GM12878 (cell line): ENCODE measurements around the gene KIAA1586. TPM values are rescaled to one million over a fixed set of nuclear protein-coding genes. Genes with fewer than 3 reads are reported as not detected.

Experiments
- ATAC-seq: fragments of 200-7000 bp; cut with Tn5 transposase; 3 replicates; pipeline ENCODE4 v1.9.1; 2020; ENCODE audit warnings: mild to moderate bottlenecking, moderate library complexity
- BruUV-seq: library from RNA; stranded (reverse); fragments of 400-500 nt; replicated peaks from 2 replicates; lab custom pipeline; 2021; lab: Mats Ljungman, UMichigan
- CTCF ChIA-PET: fragments of 300-600 bp; sonication (Branson Sonifier 250); formaldehyde crosslinking; extraction: SDS; loops from one replicate; lab custom pipeline; 2021; ENCODE audit warnings: inconsistent platforms; lab: Yijun Ruan, JAX
- POLR2A ChIA-PET: fragments of 350-600 bp; formaldehyde crosslinking; extraction: SDS; loops from one replicate; lab custom pipeline; 2021; ENCODE audit warnings: inconsistent platforms; lab: Charles Lee
- RAD21 ChIA-PET: fragments of 300-600 bp; sonication (Branson Sonifier 250); formaldehyde crosslinking; loops from one replicate; lab custom pipeline; 2023; ENCODE audit warnings: antibody characterized with exemption; ENCODE audit not compliant: unreplicated experiment; lab: Charles Lee
- SMC1A ChIA-PET: fragments of 300-600 bp; sonication (Branson Sonifier 250); formaldehyde crosslinking; loops from one replicate; lab custom pipeline; 2023; ENCODE audit not compliant: unreplicated experiment, uncharacterized antibody; lab: Charles Lee
- DNase-seq: peaks from one replicate; pipeline ENCODE4 v3.0.0-alpha.2; 2011; ENCODE audit warnings: low read depth, low spot score
- FAIRE-seq: peaks from 3 replicates; lab custom pipeline; 2011; peaks lifted over from hg19 to GRCh38; lab: Jason Lieb, UNC
- H2AFZ ChIP-seq: 2 replicates; pipeline ENCODE4 v1.6.0; 2011; ENCODE audit warnings: low read depth, low read length, control low read depth; ENCODE audit not compliant: control insufficient read depth
- H3K27ac ChIP-seq: 2 replicates; pipeline ENCODE4 v1.5.1; 2011; ENCODE audit warnings: control low read depth; ENCODE audit not compliant: control insufficient read depth, insufficient read depth
- H3K27me3 ChIP-seq, 2 experiments: replicated peaks in 1 of 2; 2 replicates each; pipeline versions ENCODE4 v1.6.0 to v1.6.1; 2011; ENCODE audit warnings: low read length in 1 of 2; ENCODE audit not compliant: control insufficient read depth in 2 of 2, insufficient read depth in 2 of 2
- H3K36me3 ChIP-seq, 2 experiments: 2 replicates each; pipeline ENCODE4 v1.5.1; 2011; ENCODE audit warnings: low read length in 1 of 2; ENCODE audit not compliant: control insufficient read depth in 2 of 2, insufficient read depth in 2 of 2
- H3K4me1 ChIP-seq: 2 replicates; pipeline ENCODE4 v1.6.1; 2011; ENCODE audit warnings: mild to moderate bottlenecking, low read length, moderate library complexity, mixed read lengths; ENCODE audit not compliant: control insufficient read depth, insufficient read depth
- H3K4me2 ChIP-seq: 2 replicates; pipeline ENCODE4 v1.6.0; 2011; ENCODE audit warnings: control low read depth; ENCODE audit not compliant: control insufficient read depth, insufficient read depth
- H3K4me3 ChIP-seq: fragments of 200-600 bp; sonication (generic); 2 replicates; pipeline ENCODE4 v1.5.1; 2016
- H3K79me2 ChIP-seq: 2 replicates; pipeline ENCODE4 v1.6.0; 2011; ENCODE audit warnings: low read length; ENCODE audit not compliant: control insufficient read depth, insufficient read depth
- H3K9ac ChIP-seq: 2 replicates; pipeline ENCODE4 v1.8.0; 2011; ENCODE audit warnings: low read length, control low read depth, mixed read lengths; ENCODE audit not compliant: control insufficient read depth, insufficient read depth
- H3K9me3 ChIP-seq: replicated peaks from 3 replicates; pipeline ENCODE4 v1.5.1; 2011; ENCODE audit warnings: mild to moderate bottlenecking, low read length; ENCODE audit not compliant: control insufficient read depth, insufficient read depth
- H4K20me1 ChIP-seq: 2 replicates; pipeline ENCODE4 v1.6.0; 2011; ENCODE audit not compliant: control insufficient read depth, insufficient read depth
- ASH2L ChIP-seq: fragments of 300-600, 200-600 bp; sonication (generic); IDR thresholded peaks from 2 replicates; pipeline ENCODE4 v1.6.1; 2017; ENCODE audit warnings: low read depth, mild to moderate bottlenecking, borderline replicate concordance
- BHLHE40 ChIP-seq, 2 experiments: fragments of 450-650 bp in 1 of 2; IDR thresholded peaks; 2 replicates each; pipeline ENCODE4 v1.6.1; 2011 to 2017; ENCODE audit warnings: low read depth in 2 of 2, borderline replicate concordance in 1 of 2, improper control_type of control experiment in 1 of 2, low read length in 1 of 2, mild to moderate bottlenecking in 1 of 2
- CBFB ChIP-seq: IDR thresholded peaks from 2 replicates; pipeline ENCODE4 v1.6.1; 2016; ENCODE audit warnings: antibody characterized with exemption, low read depth
- CHD1 ChIP-seq: IDR thresholded peaks from 2 replicates; pipeline ENCODE4 v1.6.1; 2012; ENCODE audit warnings: low read depth, low read length, improper control_type of control experiment
- FOS ChIP-seq: IDR thresholded peaks from 3 replicates; pipeline ENCODE4 v1.6.1; 2011; ENCODE audit warnings: borderline replicate concordance; ENCODE audit not compliant: insufficient read length; ENCODE audit errors: extremely low read depth
- GABPA ChIP-seq: IDR thresholded peaks from 2 replicates; pipeline ENCODE4 v1.6.1; 2014; ENCODE audit warnings: antibody characterized with exemption, low read depth, mild to moderate bottlenecking, inconsistent platforms
- IRF4 ChIP-seq: IDR thresholded peaks from 2 replicates; pipeline ENCODE4 v1.6.1; 2011; ENCODE audit warnings: low read depth, low read length
- KDM1A ChIP-seq: fragments of 200-600 bp; sonication (generic); IDR thresholded peaks from 2 replicates; pipeline ENCODE4 v1.6.1; 2016; ENCODE audit warnings: borderline replicate concordance
- MEF2B ChIP-seq: fragments of 450-650 bp; IDR thresholded peaks from 2 replicates; pipeline ENCODE4 v1.6.1; 2018; ENCODE audit warnings: mild to moderate bottlenecking, moderate library complexity; ENCODE audit not compliant: partially characterized antibody, poor library complexity, severe bottlenecking
- NFYB ChIP-seq: IDR thresholded peaks from 2 replicates; pipeline ENCODE4 v1.6.1; 2011; ENCODE audit warnings: low read depth, mild to moderate bottlenecking, low read length, improper control_type of control experiment, moderate library complexity; ENCODE audit not compliant: insufficient read depth
- NRF1 ChIP-seq: conservative IDR thresholded peaks from 2 replicates; pipeline ENCODE4 v1.6.1; 2011; ENCODE audit warnings: mild to moderate bottlenecking, low read depth, low read length, improper control_type of control experiment
- PAX8 ChIP-seq: fragments of 450-650 bp; IDR thresholded peaks from 2 replicates; pipeline ENCODE4 v1.6.1; 2017; ENCODE audit warnings: mild to moderate bottlenecking, moderate library complexity
- POLR2AphosphoS5 ChIP-seq: IDR thresholded peaks from 2 replicates; pipeline ENCODE4 v1.6.1; 2011; ENCODE audit warnings: mild to moderate bottlenecking, low read length, inconsistent platforms
- SRF ChIP-seq, 2 experiments: IDR thresholded peaks; 2 replicates each; pipeline ENCODE4 v1.6.1; 2011; ENCODE audit warnings: low read depth in 2 of 2, low read length in 2 of 2, mild to moderate bottlenecking in 1 of 2, moderate library complexity in 1 of 2
- TBL1XR1 ChIP-seq: IDR thresholded peaks from 2 replicates; pipeline ENCODE4 v1.6.1; 2012; ENCODE audit warnings: low read depth, low read length, improper control_type of control experiment
- TCF7 ChIP-seq: IDR thresholded peaks from 2 replicates; pipeline ENCODE4 v1.6.1; 2014; ENCODE audit warnings: antibody characterized with exemption, borderline replicate concordance
- ZBTB11 ChIP-seq: fragments of 450-650 bp; formaldehyde crosslinking; IDR thresholded peaks from 2 replicates; pipeline ENCODE4 v1.5.0; 2022; ENCODE audit warnings: mild to moderate bottlenecking, missing genetic modification characterization
- ZNF274 ChIP-seq: IDR thresholded peaks from one replicate; pipeline ENCODE4 v1.8.0; 2011; ENCODE audit not compliant: insufficient read length, insufficient read depth
- ZNF384 ChIP-seq: IDR thresholded peaks from 2 replicates; pipeline ENCODE4 v1.6.1; 2012; ENCODE audit warnings: low read depth, mild to moderate bottlenecking, low read length, improper control_type of control experiment, borderline replicate concordance
- ZSCAN29 ChIP-seq: fragments of 450-650 bp; IDR thresholded peaks from 2 replicates; pipeline ENCODE4 v1.6.1; 2017; ENCODE audit warnings: mild to moderate bottlenecking, moderate library complexity
- WGBS: methylation state at CpG from one replicate; pipeline ENCODE4 v1.1.6; 2016; ENCODE audit warnings: low lambda C conversion rate; ENCODE audit not compliant: insufficient replicate concordance, insufficient coverage; ENCODE audit errors: missing lambda C conversion rate; 5-methylcytosine and 5-hydroxymethylcytosine counted together
- in situ Hi-C: fragments of 300-500 bp; cut with MboI; formaldehyde crosslinking; loops from 9 replicates; pipeline ENCODE4 v1.14.3; 2018; ENCODE audit warnings: mixed read lengths
- intact Hi-C: fragments of 100-400 bp; cut with micrococcal nuclease; formaldehyde crosslinking; loops from one replicate; pipeline ENCODE4 v1.14.2; 2022; ENCODE audit not compliant: unreplicated experiment
- polyA plus RNA-seq, 11 experiments: library from polyadenylated mRNA; depleted of rRNA in 4 of 11; unstranded in 6 of 11; stranded (reverse) in 5 of 11; fragments of >200 nt; fragmentation: Nextera tagmentation in 4 of 11; fragmentation: Illumina TruSeq in 1 of 11; extraction: Ambion mirVana in 4 of 11; extraction: Trizol in 1 of 11; gene quantifications; 1 replicate in 1 of 11; 2 replicates in 10 of 11; pipeline versions ENCODE4 v1.2.1 to v1.2.3, GENCODE V29; 2011 to 2016; ENCODE audit warnings: inconsistent platforms in 2 of 11, missing spikeins in 2 of 11, low read depth in 1 of 11
- total RNA-seq, 4 experiments: library from RNA; depleted of rRNA in 3 of 4; stranded (reverse); fragments of >200 nt in 3 of 4; fragmentation: Illumina TruSeq in 1 of 4; extraction: Trizol in 1 of 4; gene quantifications; 2 replicates each; pipeline versions ENCODE4 v1.2.1 to v1.2.3, GENCODE V29; 2013 to 2021

KIAA1586 gene
- total and polyA plus RNA-seq, 10 of the 15 experiments (the other 5 are each of a cell fraction or from before 2014, with no cell fraction given) = 13.1 to 33.1 (median 21.2) TPM

DNA sequence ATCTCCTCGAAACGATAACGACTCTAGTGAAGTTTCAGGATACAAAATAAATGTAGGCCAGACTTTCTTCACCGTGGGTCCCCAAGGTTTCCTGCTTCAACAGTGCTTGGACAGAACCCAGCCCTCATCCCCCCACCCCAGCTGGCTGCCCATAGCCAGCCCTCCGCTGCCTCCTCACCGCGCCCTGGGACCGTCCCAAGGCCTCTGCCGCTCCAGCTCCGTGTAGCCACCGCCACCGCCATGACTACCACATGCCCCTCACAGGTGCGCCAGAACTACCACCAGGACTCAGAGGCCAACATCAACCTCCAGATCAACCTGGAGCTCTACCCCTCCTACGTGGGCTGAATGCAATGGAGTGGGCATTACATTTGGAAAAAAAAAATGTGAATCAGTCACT, 42.2 kb upstream of the KIAA1586 start (continued):
- TF ChIP-seq ZBTB11 (CRISPR knock-in tag) = no peak
- no peak for TF ChIP-seq KDM1A
- no peak for TF ChIP-seq FOS
- TF ChIP-seq POLR2AphosphoS5 = no peak
- no peak for TF ChIP-seq ZNF384
- TF ChIP-seq CHD1 = no peak
- no peak for TF ChIP-seq SRF (IDR thresholded peaks at IDR 0.05; ENCODE audit: low read depth in 2 of 2, low read length in 2 of 2)
- no peak for TF ChIP-seq GABPA
- TF ChIP-seq, all 136 proteins: peak for 0

DNA sequence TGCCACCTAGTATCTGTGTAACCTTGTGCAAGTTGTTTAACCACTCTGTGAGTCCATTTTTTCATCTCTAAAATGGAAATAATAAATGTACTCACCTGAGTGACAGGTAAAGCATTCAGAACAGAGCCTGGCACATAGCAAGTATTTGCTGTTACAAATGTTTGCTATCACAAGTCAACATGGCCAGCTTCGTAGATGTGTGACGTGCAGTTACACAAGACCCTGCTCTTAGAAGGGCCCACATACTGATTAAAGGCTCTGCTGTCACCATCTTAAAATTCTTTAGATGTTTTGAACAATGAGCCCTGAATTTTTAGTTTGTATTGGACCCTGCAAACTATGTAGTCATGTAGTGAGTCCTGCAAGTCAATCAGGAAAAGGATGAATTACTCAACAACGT, 40.4 kb upstream of the KIAA1586 start:
- DNase-seq = no peak
- ChIA-PET SMC1A (no interaction called here), POLR2A (no interaction called here), RAD21 (no interaction called here), CTCF (interaction anchor here (1.0 kb wide), 1 partner anchor 13 kb away, joined by 3 read pairs; no protein-coding TSS in a partner anchor)
- no peak overlapping the region for H3K9ac ChIP-seq
- no peak for FAIRE-seq
- intact Hi-C loops = no loop called here
- no peak for ATAC-seq
- no peaks in the 10 kb centered on the region for H4K20me1 ChIP-seq
- no peaks in the 10 kb centered on the region; the same call in 2 of the 3 replicates for H3K9me3 ChIP-seq
- in situ Hi-C loops = no loop called here
- H3K79me2 ChIP-seq = no peaks in the 10 kb centered on the region
- BruUV-seq = no TSS peak
- no peak overlapping the region for H2AFZ ChIP-seq
- TF ChIP-seq MEF2B (no peak), ZSCAN29 (no peak), BHLHE40 (IDR thresholded peaks at IDR 0.05; ENCODE audit: borderline replicate concordance in 1 of 2, low read depth in 2 of 2, low read length in 1 of 2) (no peak), TBL1XR1 (no peak), PAX8 (no peak), NRF1 (no peak), ZNF274 (no peak), CBFB (no peak), ASH2L (no peak), TCF7 (no peak), NFYB (no peak), IRF4 (no peak)
- no peak overlapping the region for H3K4me3 ChIP-seq
- no peak overlapping the region for H3K27ac ChIP-seq
- no peaks in the 10 kb centered on the region for H3K36me3 ChIP-seq
- H3K4me1 ChIP-seq = no peaks in the 10 kb centered on the region
- H3K27me3 ChIP-seq = no peaks in the 10 kb centered on the region
- no peak overlapping the region for H3K4me2 ChIP-seq
- WGBS = 35% methylated on average over 3 of the region's 3 CpGs
